Gastroesophageal sphincter (tissue), 4 donors: ENCODE data around the gene DDX54. TPM values are rescaled to one million over a fixed set of nuclear protein-coding genes. Genes with fewer than 3 reads are reported as not detected.

ENCODE experiments used
- ATAC-seq: fragments of 150-250 bp; one replicate; pipeline ENCODE4 v1.9.1; 2016; ENCODE audit warnings: mild to moderate bottlenecking, moderate library complexity
- H3K27ac ChIP-seq, 4 donors: fragments of 200-600 bp; sonication (generic) in 3 of 4; 1 replicate in 3 of 4; 2 replicates in 1 of 4; pipeline ENCODE4 v1.5.1; 2016 to 2019
- H3K27me3 ChIP-seq: fragments of 200-600 bp; sonication (generic); one replicate; pipeline ENCODE4 v1.5.1; 2019
- H3K36me3 ChIP-seq, 2 donors: fragments of 200-600 bp; sonication (generic); one replicate each; pipeline ENCODE4 v1.5.1; 2019; ENCODE audit warnings: control low read depth in 1 of 2
- H3K4me1 ChIP-seq, 3 donors: fragments of 200-600 bp; sonication (generic); 1 replicate in 2 of 3; 2 replicates in 1 of 3; pipeline ENCODE4 v1.5.1; 2016 to 2019; ENCODE audit warnings: control low read depth in 2 of 3
- H3K4me3 ChIP-seq, 2 donors: fragments of 200-600 bp; sonication (generic); one replicate each; pipeline ENCODE4 v1.5.1; 2019; ENCODE audit warnings: mild to moderate bottlenecking in 1 of 2, moderate library complexity in 1 of 2
- H3K9me3 ChIP-seq, 3 donors: fragments of 200-600 bp; sonication (generic); one replicate each; pipeline ENCODE4 v1.5.1; 2017 to 2019; ENCODE audit warnings: control low read depth in 2 of 3
- EP300 ChIP-seq: sonication (generic); formaldehyde crosslinking; IDR thresholded peaks from one replicate; pipeline ENCODE4 v1.6.1; 2017; ENCODE audit warnings: antibody characterized with exemption, mild to moderate bottlenecking
- POLR2A ChIP-seq, 2 donors: fragments of 450-650 bp; IDR thresholded peaks; one replicate each; pipeline ENCODE4 v1.6.1; 2017; ENCODE audit warnings: antibody characterized with exemption in 2 of 2, mild to moderate bottlenecking in 2 of 2, moderate library complexity in 1 of 2
- POLR2AphosphoS5 ChIP-seq: sonication (generic); formaldehyde crosslinking; IDR thresholded peaks from one replicate; pipeline ENCODE4 v1.6.1; 2017; ENCODE audit warnings: antibody characterized with exemption
- WGBS, 2 donors: methylation state at CpG; one replicate each; pipeline ENCODE4 v1.1.5; 2018; ENCODE audit warnings: low coverage in 1 of 2; 5-methylcytosine and 5-hydroxymethylcytosine counted together
- total RNA-seq, 4 donors: library from RNA; depleted of rRNA; stranded (reverse); fragments of >200 nt; gene quantifications; one replicate each; pipeline ENCODE4 v1.1.0, GENCODE V29; 2016
- TF ChIP-seq, protein P1 (sequence below), 4 experiments: fragments of 200-600 bp in 2 of 4; fragments of 450-650 bp in 2 of 4; sonication (generic) in 1 of 4; IDR thresholded peaks; one replicate each; pipeline ENCODE4 v1.5.1; 2017 to 2019; ENCODE audit warnings: antibody characterized with exemption in 4 of 4, mild to moderate bottlenecking in 2 of 4, moderate library complexity in 2 of 4

Gene DDX54
- total RNA-seq, 4 donors from 2014 or later, result 38.0 to 60.4 (median 53.3) TPM

GRCh38 chr12:113155646-113156045 is 29.6 kb downstream of the DDX54 start:
- Histone ChIP-seq H3K27ac (no peak overlapping the region), H3K36me3 (peaks cover 0 to 46% of the 10 kb centered on the region in 2 donors), H3K4me1 (peaks cover 0 to 29% (median 13%) of the 10 kb centered on the region in 3 donors), H3K4me3 (no peak overlapping the region), H3K27me3 (peaks cover 59% of the 10 kb centered on the region), H3K9me3 (no peaks in the 10 kb centered on the region)
- WGBS, 2 donors, result 46 to 49% methylated on average over 4 to 6 of the region's 7 CpGs
- TF ChIP-seq POLR2AphosphoS5, result no peak
- TF ChIP-seq, protein P1, sequence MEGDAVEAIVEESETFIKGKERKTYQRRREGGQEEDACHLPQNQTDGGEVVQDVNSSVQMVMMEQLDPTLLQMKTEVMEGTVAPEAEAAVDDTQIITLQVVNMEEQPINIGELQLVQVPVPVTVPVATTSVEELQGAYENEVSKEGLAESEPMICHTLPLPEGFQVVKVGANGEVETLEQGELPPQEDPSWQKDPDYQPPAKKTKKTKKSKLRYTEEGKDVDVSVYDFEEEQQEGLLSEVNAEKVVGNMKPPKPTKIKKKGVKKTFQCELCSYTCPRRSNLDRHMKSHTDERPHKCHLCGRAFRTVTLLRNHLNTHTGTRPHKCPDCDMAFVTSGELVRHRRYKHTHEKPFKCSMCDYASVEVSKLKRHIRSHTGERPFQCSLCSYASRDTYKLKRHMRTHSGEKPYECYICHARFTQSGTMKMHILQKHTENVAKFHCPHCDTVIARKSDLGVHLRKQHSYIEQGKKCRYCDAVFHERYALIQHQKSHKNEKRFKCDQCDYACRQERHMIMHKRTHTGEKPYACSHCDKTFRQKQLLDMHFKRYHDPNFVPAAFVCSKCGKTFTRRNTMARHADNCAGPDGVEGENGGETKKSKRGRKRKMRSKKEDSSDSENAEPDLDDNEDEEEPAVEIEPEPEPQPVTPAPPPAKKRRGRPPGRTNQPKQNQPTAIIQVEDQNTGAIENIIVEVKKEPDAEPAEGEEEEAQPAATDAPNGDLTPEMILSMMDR (IDR thresholded peaks at IDR 0.05), result no peak
- TF ChIP-seq POLR2A (IDR thresholded peaks at IDR 0.05), result no peak
- TF ChIP-seq EP300, result no peak
- ATAC-seq, result no peak

DNA sequence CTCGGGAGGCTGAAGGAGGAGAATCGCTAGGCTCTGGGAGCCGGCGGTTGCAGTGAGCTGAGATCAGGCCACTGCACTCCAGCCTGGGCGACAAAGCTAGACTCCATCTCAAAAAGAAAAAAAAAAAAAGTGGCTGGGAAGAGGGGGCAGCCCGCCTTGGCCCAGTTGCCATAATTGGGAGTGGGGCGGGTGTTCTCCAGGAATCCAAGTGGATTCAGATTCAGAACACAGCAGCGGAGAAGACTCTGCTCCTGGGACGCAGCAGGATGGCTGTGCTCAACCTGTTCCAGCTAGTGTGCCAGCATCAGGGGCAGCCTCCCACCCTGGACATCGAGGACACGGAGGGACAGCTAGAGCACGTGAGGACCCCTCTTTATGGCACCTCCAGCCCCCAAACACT is 30.2 kb downstream of the DDX54 start:
- Histone ChIP-seq H3K4me1 (peaks cover 0 to 32% (median 13%) of the 10 kb centered on the region in 3 donors), H3K4me3 (no peak overlapping the region), H3K27me3 (peaks cover 65% of the 10 kb centered on the region), H3K36me3 (peaks cover 0 to 40% of the 10 kb centered on the region in 2 donors), H3K9me3 (no peaks in the 10 kb centered on the region), H3K27ac (no peak overlapping the region)
- no peak for ATAC-seq
- 50% methylated on average over 2 of the region's 12 CpGs; no CpG with 5 or more reads in 1 of the 2 donors for WGBS, 2 donors
- TF ChIP-seq EP300 (no peak), POLR2AphosphoS5 (no peak), POLR2A (IDR thresholded peaks at IDR 0.05) (no peak)
- TF ChIP-seq, protein P1 (IDR thresholded peaks at IDR 0.05), result no peak

- no peak for ATAC-seq
- peaks cover 0 to 34% of the 10 kb centered on the region in 2 donors for H3K36me3 ChIP-seq
- peaks cover 0 to 38% (median 16%) of the 10 kb centered on the region in 3 donors for H3K4me1 ChIP-seq
- H3K27ac ChIP-seq, result no peak overlapping the region
- no peak for TF ChIP-seq POLR2AphosphoS5
- no peak for TF ChIP-seq EP300
- TF ChIP-seq, protein P1 (IDR thresholded peaks at IDR 0.05), result no peak
- TF ChIP-seq POLR2A (IDR thresholded peaks at IDR 0.05), result no peak
- H3K27me3 ChIP-seq, result peaks cover 66% of the 10 kb centered on the region
- H3K4me3 ChIP-seq, result peak overlapping the region in 1 of 2 donors; percentile 7
- 20% methylated on average over 3 of the region's 51 CpGs; no CpG with 5 or more reads in 1 of the 2 donors for WGBS, 2 donors
- H3K9me3 ChIP-seq, result no peaks in the 10 kb centered on the region
Observed at GRCh38 chr12:113154351-113154973, 30.8 kb downstream of the DDX54 start.

GRCh38 chr12:113152835-113153814 is 32.2 kb downstream of the DDX54 start:
- Histone ChIP-seq H3K4me1 (peaks cover 0 to 42% (median 17%) of the 10 kb centered on the region in 3 donors), H3K27me3 (peaks cover 66% of the 10 kb centered on the region), H3K27ac (no peak overlapping the region), H3K4me3 (peak overlapping the region in 1 of 2 donors; percentile 46), H3K9me3 (no peaks in the 10 kb centered on the region), H3K36me3 (peaks cover 0 to 20% of the 10 kb centered on the region in 2 donors)
- ATAC-seq, result peak; percentile 80
- TF ChIP-seq POLR2AphosphoS5 (no peak), POLR2A (IDR thresholded peaks at IDR 0.05) (no peak), EP300 (no peak)
- TF ChIP-seq, protein P1 (IDR thresholded peaks at IDR 0.05), result peak in 3 of 4 experiments; percentile 40 to 60 (median 40)
- WGBS, 2 donors, result 11 to 18% methylated on average over 12 to 19 of the region's 70 CpGs
